SK-N-SH (cell line): ENCODE data around the gene AGAP1.
A peak's percentile ranks its signal among the peaks of the same experiment; 100 is the strongest.

ENCODE experiments used
- ELF1 ChIP-seq: IDR thresholded peaks from 2 replicates; pipeline ENCODE4 v1.4.0; 2012
- EP300 ChIP-seq, 2 experiments: IDR thresholded peaks; 2 replicates each; pipeline versions ENCODE4 v1.4.0 to v1.6.1; 2012; ENCODE audit warnings: borderline replicate concordance in 1 of 2, low read depth in 1 of 2, low read length in 1 of 2
- EZH2phosphoT487 ChIP-seq: fragments of 200-600 bp; sonication (generic); IDR thresholded peaks from 2 replicates; pipeline ENCODE4 v1.6.1; 2017; ENCODE audit warnings: low read depth, mixed run types, mild to moderate bottlenecking, antibody characterized with exemption, moderate library complexity, borderline replicate concordance
- JUND ChIP-seq: IDR thresholded peaks from 2 replicates; pipeline ENCODE4 v1.4.0; 2012
- NFIC ChIP-seq: IDR thresholded peaks from 2 replicates; pipeline ENCODE4 v1.4.0; 2012; ENCODE audit warnings: borderline replicate concordance
- POLR2AphosphoS5 ChIP-seq: IDR thresholded peaks from 2 replicates; pipeline ENCODE4 v1.6.1; 2012; ENCODE audit warnings: low read depth, low read length
- RAD21 ChIP-seq: IDR thresholded peaks from 2 replicates; pipeline ENCODE4 v1.6.1; 2012; ENCODE audit warnings: mild to moderate bottlenecking, low read length
- REST ChIP-seq: IDR thresholded peaks from 2 replicates; pipeline ENCODE4 v1.6.1; 2012; ENCODE audit warnings: mild to moderate bottlenecking, low read depth, low read length, moderate library complexity
- RFX5 ChIP-seq: IDR thresholded peaks from 2 replicates; pipeline ENCODE4 v1.6.1; 2012; ENCODE audit warnings: mild to moderate bottlenecking, improper control_type of control experiment, low read length
- RXRA ChIP-seq: IDR thresholded peaks from 2 replicates; pipeline ENCODE4 v1.4.0; 2012; ENCODE audit warnings: low read depth, mild to moderate bottlenecking, borderline replicate concordance
- SMC3 ChIP-seq: IDR thresholded peaks from 2 replicates; pipeline ENCODE4 v1.6.1; 2012; ENCODE audit warnings: low read depth, low read length, improper control_type of control experiment
- TCF12 ChIP-seq: IDR thresholded peaks from 2 replicates; pipeline ENCODE4 v1.4.0; 2012
- TF ChIP-seq, protein P1 (sequence below): fragments of 200-600 bp; sonication (generic); IDR thresholded peaks from 2 replicates; pipeline ENCODE4 v1.6.1; 2017; ENCODE audit warnings: antibody characterized with exemption, mild to moderate bottlenecking, moderate library complexity
- TF ChIP-seq, protein P2 (sequence below): IDR thresholded peaks from 2 replicates; pipeline ENCODE4 v1.4.0; 2012; ENCODE audit warnings: low read depth

DNA sequence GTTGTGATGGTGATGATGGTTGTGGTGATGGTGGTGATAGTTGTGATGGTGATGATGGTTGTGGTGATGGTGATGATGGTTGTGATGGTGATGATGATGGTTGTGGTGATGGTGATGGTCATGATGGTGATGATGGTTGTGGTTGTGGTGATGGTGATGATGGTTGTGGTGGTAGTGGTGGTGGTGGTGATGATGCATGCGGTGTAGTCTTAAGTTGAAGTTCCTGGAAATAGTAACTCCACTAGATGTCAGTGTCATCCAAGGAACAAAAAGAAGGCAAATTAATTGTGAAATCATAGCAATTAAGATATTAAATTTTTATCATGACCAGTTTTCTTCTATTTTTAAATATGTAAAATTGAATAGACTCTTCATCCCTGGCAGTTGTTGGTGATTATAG is 309.2 kb downstream of the AGAP1 start:
- TF ChIP-seq, protein P1, sequence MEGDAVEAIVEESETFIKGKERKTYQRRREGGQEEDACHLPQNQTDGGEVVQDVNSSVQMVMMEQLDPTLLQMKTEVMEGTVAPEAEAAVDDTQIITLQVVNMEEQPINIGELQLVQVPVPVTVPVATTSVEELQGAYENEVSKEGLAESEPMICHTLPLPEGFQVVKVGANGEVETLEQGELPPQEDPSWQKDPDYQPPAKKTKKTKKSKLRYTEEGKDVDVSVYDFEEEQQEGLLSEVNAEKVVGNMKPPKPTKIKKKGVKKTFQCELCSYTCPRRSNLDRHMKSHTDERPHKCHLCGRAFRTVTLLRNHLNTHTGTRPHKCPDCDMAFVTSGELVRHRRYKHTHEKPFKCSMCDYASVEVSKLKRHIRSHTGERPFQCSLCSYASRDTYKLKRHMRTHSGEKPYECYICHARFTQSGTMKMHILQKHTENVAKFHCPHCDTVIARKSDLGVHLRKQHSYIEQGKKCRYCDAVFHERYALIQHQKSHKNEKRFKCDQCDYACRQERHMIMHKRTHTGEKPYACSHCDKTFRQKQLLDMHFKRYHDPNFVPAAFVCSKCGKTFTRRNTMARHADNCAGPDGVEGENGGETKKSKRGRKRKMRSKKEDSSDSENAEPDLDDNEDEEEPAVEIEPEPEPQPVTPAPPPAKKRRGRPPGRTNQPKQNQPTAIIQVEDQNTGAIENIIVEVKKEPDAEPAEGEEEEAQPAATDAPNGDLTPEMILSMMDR = peak; percentile 48
- no peak for TF ChIP-seq POLR2AphosphoS5
- TF ChIP-seq REST = no peak
- TF ChIP-seq EZH2phosphoT487 = no peak
- TF ChIP-seq, protein P2, sequence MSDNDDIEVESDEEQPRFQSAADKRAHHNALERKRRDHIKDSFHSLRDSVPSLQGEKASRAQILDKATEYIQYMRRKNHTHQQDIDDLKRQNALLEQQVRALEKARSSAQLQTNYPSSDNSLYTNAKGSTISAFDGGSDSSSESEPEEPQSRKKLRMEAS = no peak
- no peak for TF ChIP-seq SMC3
- no peak for TF ChIP-seq RFX5
- TF ChIP-seq ELF1 = no peak
- TF ChIP-seq RAD21 = peak; percentile 41
- no peak for TF ChIP-seq JUND
- TF ChIP-seq NFIC = no peak
- no peak for TF ChIP-seq EP300 (IDR thresholded peaks at IDR 0.05; ENCODE audit: borderline replicate concordance in 1 of 2, low read depth in 1 of 2, low read length in 1 of 2)
- TF ChIP-seq RXRA = no peak
- no peak for TF ChIP-seq TCF12
